Hepatocyte (in vitro differentiated cells): ENCODE measurements around the gene IL16. TPM values are rescaled to one million over a fixed set of nuclear protein-coding genes. Genes with fewer than 3 reads are reported as not detected.

Experiments
- DNase-seq: peaks from one replicate; pipeline ENCODE4 v3.0.0-alpha.2; 2016; ENCODE audit warnings: low spot score
- H2AFZ ChIP-seq: fragments of 200-600 bp; sonication (generic); 2 replicates; pipeline ENCODE4 v1.6.0; 2016; ENCODE audit warnings: antibody characterized with exemption, mild to moderate bottlenecking
- H3K27ac ChIP-seq: fragments of 200-600 bp; sonication (generic); 2 replicates; pipeline ENCODE4 v1.5.1; 2016; ENCODE audit warnings: mild to moderate bottlenecking
- H3K27me3 ChIP-seq: fragments of 200-600 bp; sonication (generic); 2 replicates; pipeline ENCODE4 v1.6.1; 2016
- H3K36me3 ChIP-seq: fragments of 200-600 bp; sonication (generic); replicated peaks from 2 replicates; pipeline ENCODE4 v1.5.1; 2016; ENCODE audit warnings: low read depth; ENCODE audit not compliant: insufficient read depth
- H3K4me1 ChIP-seq: fragments of 200-600 bp; sonication (generic); 2 replicates; pipeline ENCODE4 v1.5.1; 2016; ENCODE audit warnings: mild to moderate bottlenecking, moderate library complexity; ENCODE audit not compliant: insufficient read depth
- H3K4me2 ChIP-seq: fragments of 200-600 bp; sonication (generic); 2 replicates; pipeline ENCODE4 v1.6.0; 2016
- H3K4me3 ChIP-seq: fragments of 200-600 bp; sonication (generic); 2 replicates; pipeline ENCODE4 v1.5.1; 2016; ENCODE audit warnings: mild to moderate bottlenecking
- H3K79me2 ChIP-seq: fragments of 200-600 bp; sonication (generic); 2 replicates; pipeline ENCODE4 v1.6.0; 2017; ENCODE audit warnings: mild to moderate bottlenecking
- H3K9me2 ChIP-seq: fragments of 200-600 bp; sonication (generic); replicated peaks from 2 replicates; pipeline ENCODE4 v1.6.0; 2017; ENCODE audit warnings: mild to moderate bottlenecking; ENCODE audit not compliant: insufficient read depth
- H3K9me3 ChIP-seq: fragments of 200-600 bp; sonication (generic); 2 replicates; pipeline ENCODE4 v1.5.1; 2016; ENCODE audit warnings: low read depth, mild to moderate bottlenecking
- H4K20me1 ChIP-seq: fragments of 200-600 bp; sonication (generic); 2 replicates; pipeline ENCODE4 v1.6.0; 2016; ENCODE audit warnings: mild to moderate bottlenecking; ENCODE audit not compliant: insufficient read depth, poor library complexity, severe bottlenecking
- EZH2 ChIP-seq: fragments of 200-600 bp; sonication (generic); IDR thresholded peaks from 2 replicates; pipeline ENCODE4 v1.6.1; 2016; ENCODE audit warnings: antibody characterized with exemption, mild to moderate bottlenecking, borderline replicate concordance
- EZH2phosphoT487 ChIP-seq: fragments of 200-600 bp; sonication (generic); IDR thresholded peaks from one replicate; pipeline ENCODE4 v1.6.1; 2018; ENCODE audit warnings: antibody characterized with exemption, mild to moderate bottlenecking, low read depth, moderate library complexity; ENCODE audit not compliant: unreplicated experiment, severe bottlenecking
- WGBS: methylation state at CpG from one replicate; pipeline ENCODE4 v1.1.6; 2016; ENCODE audit warnings: low lambda C conversion rate; ENCODE audit errors: missing lambda C conversion rate; 5-methylcytosine and 5-hydroxymethylcytosine counted together
- polyA plus RNA-seq: library from polyadenylated mRNA; unstranded; fragments of >200 nt; fragmentation: Nextera tagmentation; extraction: Ambion mirVana; gene quantifications from 2 replicates; pipeline ENCODE4 v1.2.1, GENCODE V29; 2016
- total RNA-seq: library from RNA; depleted of rRNA; stranded (reverse); fragments of >200 nt; gene quantifications from 2 replicates; pipeline ENCODE4 v1.2.3, GENCODE V29; 2014
- TF ChIP-seq, protein P1 (sequence below): fragments of 200-600 bp; sonication (generic); IDR thresholded peaks from 2 replicates; pipeline ENCODE4 v1.5.1; 2016; ENCODE audit warnings: antibody characterized with exemption, mild to moderate bottlenecking; ENCODE audit not compliant: poor library complexity

IL16 gene
- total and polyA plus RNA-seq, 2 experiments from 2014 or later = 1.1 to 2.4 TPM

DNA sequence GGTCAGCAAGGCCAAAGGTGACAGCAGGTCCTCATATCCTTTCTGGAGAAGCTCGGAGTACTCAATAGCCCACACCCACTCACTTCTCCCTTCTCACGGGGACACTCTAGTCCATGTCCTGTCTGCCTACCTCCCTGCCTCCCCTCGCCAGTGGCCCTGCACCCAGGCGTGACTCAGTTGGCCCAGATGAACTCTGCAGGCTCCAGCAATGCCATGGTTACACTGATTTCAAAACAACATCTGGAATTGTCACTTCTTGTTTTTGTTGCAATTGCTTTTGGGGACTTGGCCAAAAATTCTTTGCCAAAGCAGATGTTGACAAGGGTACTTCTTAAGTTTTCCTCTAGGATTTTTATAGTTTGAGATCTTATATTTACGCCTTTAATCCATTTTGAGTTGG is 13.0 kb downstream of the IL16 start:
- no peak for DNase-seq
- Histone ChIP-seq H4K20me1 (no peaks in the 10 kb centered on the region), H3K79me2 (no peaks in the 10 kb centered on the region), H2AFZ (no peak overlapping the region), H3K9me3 (no peaks in the 10 kb centered on the region), H3K9me2 (no peaks in the 10 kb centered on the region), H3K4me2 (no peak overlapping the region), H3K4me1 (no peaks in the 10 kb centered on the region), H3K4me3 (no peak overlapping the region), H3K27ac (no peak overlapping the region), H3K27me3 (no peaks in the 10 kb centered on the region), H3K36me3 (no peaks in the 10 kb centered on the region)
- 70% methylated on average over 5 of the region's 5 CpGs for WGBS
- TF ChIP-seq EZH2 (no peak), EZH2phosphoT487 (no peak)
- TF ChIP-seq, protein P1, sequence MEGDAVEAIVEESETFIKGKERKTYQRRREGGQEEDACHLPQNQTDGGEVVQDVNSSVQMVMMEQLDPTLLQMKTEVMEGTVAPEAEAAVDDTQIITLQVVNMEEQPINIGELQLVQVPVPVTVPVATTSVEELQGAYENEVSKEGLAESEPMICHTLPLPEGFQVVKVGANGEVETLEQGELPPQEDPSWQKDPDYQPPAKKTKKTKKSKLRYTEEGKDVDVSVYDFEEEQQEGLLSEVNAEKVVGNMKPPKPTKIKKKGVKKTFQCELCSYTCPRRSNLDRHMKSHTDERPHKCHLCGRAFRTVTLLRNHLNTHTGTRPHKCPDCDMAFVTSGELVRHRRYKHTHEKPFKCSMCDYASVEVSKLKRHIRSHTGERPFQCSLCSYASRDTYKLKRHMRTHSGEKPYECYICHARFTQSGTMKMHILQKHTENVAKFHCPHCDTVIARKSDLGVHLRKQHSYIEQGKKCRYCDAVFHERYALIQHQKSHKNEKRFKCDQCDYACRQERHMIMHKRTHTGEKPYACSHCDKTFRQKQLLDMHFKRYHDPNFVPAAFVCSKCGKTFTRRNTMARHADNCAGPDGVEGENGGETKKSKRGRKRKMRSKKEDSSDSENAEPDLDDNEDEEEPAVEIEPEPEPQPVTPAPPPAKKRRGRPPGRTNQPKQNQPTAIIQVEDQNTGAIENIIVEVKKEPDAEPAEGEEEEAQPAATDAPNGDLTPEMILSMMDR = no peak

DNA sequence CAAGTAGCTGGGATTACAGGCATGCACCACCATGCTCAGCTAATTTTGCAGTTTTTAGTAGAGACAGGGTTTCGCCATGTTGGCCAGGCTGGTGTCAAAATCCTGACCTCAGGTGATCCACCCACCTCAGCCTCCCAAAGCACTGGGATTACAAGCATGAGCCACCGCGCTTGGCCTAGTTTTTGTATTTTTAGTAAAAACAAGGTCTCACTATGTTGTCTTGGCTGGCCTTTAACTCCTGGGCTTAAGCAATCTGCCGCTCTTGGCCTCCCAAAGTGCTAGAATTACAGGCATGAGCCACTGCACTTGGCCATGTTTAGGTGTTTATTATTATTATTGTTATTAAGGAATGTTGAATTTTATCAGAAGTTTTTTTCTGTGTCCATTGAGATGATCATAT is 14.7 kb downstream of the IL16 start:
- Histone ChIP-seq H3K27ac (no peak overlapping the region), H2AFZ (no peak overlapping the region), H3K27me3 (no peaks in the 10 kb centered on the region), H3K9me2 (no peaks in the 10 kb centered on the region), H3K79me2 (no peaks in the 10 kb centered on the region), H3K4me1 (no peaks in the 10 kb centered on the region), H3K9me3 (no peaks in the 10 kb centered on the region), H3K4me3 (no peak overlapping the region), H3K4me2 (no peak overlapping the region), H3K36me3 (no peaks in the 10 kb centered on the region), H4K20me1 (no peaks in the 10 kb centered on the region)
- DNase-seq = no peak
- TF ChIP-seq EZH2phosphoT487 (no peak), EZH2 (no peak)
- TF ChIP-seq, protein P1 = no peak
- 82% methylated on average over 4 of the region's 4 CpGs for WGBS

DNA sequence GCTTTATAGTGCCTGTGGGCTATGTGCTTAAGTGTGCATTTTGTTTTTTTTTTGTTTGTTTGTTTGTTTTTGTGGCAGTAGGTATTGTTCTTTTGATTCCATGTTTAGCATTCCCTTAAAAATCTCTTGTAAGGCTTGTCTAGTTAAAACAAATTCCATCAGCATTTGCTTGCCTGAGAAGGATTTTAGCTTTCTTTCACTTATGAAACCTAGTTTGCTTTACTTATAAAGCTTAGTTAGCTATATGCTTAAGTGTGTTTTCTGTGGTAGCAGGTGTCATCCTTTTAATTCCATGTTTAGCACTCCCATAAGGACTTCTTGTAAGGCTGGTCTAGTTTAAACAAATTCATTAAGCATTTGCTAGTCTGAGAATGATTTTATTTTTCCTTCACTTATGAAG is 17.3 kb downstream of the IL16 start:
- TF ChIP-seq, protein P1 = no peak
- TF ChIP-seq EZH2 = no peak
- no peak for TF ChIP-seq EZH2phosphoT487
- Histone ChIP-seq H3K36me3 (no peaks in the 10 kb centered on the region), H2AFZ (no peak overlapping the region)

DNA sequence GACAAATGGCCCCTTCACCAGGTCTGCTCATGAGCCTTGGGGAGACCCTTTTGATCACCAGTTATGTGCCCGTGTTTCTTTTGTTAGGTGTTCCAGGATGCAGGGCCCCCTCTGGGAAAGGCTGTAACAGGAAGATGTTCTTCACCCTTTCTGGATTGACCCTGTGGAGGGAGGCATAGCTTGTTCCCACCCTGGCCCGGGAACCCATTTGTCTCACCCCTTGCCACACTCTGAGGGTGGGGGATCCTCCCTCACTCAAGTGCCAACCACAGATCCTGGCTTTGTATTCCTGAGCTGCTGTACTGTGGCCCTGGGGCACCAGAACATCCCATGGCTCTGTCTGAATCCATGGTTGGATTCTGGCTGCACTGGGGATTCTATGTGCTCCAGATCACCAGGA is 18.9 kb downstream of the IL16 start:
- Histone ChIP-seq H3K4me3 (no peak overlapping the region), H3K79me2 (no peaks in the 10 kb centered on the region), H3K9me2 (no peaks in the 10 kb centered on the region), H3K4me2 (no peak overlapping the region), H3K9me3 (no peaks in the 10 kb centered on the region), H4K20me1 (no peaks in the 10 kb centered on the region), H2AFZ (no peak overlapping the region), H3K27me3 (no peaks in the 10 kb centered on the region), H3K4me1 (no peaks in the 10 kb centered on the region), H3K27ac (no peak overlapping the region), H3K36me3 (no peaks in the 10 kb centered on the region)
- DNase-seq = no peak
- TF ChIP-seq EZH2 (no peak), EZH2phosphoT487 (no peak)
- TF ChIP-seq, protein P1 = no peak
- WGBS = 93% methylated on average over 2 of the region's 2 CpGs

More for the DNA sequence above, 17.3 kb downstream of the IL16 start:
- Histone ChIP-seq H3K4me2 (no peak overlapping the region), H3K79me2 (no peaks in the 10 kb centered on the region), H4K20me1 (no peaks in the 10 kb centered on the region), H3K9me2 (no peaks in the 10 kb centered on the region), H3K27me3 (no peaks in the 10 kb centered on the region), H3K27ac (no peak overlapping the region), H3K9me3 (no peaks in the 10 kb centered on the region), H3K4me1 (no peaks in the 10 kb centered on the region), H3K4me3 (no peak overlapping the region)
- DNase-seq = no peak
